ENCODE results near the gene SFSWAP. TPM values are rescaled to one million over a fixed set of nuclear protein-coding genes. Genes with fewer than 3 reads are reported as not detected.

The SFSWAP gene
- total and polyA plus RNA-seq, 8 donors, result 14.8 to 194 (median 45.2) TPM

- intact Hi-C loops (cut with DNase I; ENCODE audit: low total_unique reads), result no loop called here
- no peaks in the 10 kb centered on the region for H3K9me3 ChIP-seq
- 80 to 85% (median 82%) methylated on average over 11 to 15 of the region's 15 CpGs for WGBS, 5 donors
- H3K27me3 ChIP-seq, result no peaks in the 10 kb centered on the region
- H3K36me3 ChIP-seq, result peaks cover 55 to 91% (median 90%) of the 10 kb centered on the region in 4 donors
- TF ChIP-seq POLR2A (IDR thresholded peaks at IDR 0.05) (no peak), POLR2AphosphoS5 (IDR thresholded peaks at IDR 0.05) (no peak)
- DNase-seq, result no peak
- peaks cover 0 to 7% (median 0%) of the 10 kb centered on the region in 4 donors for H3K4me1 ChIP-seq
- no peak overlapping the region for H3K4me3 ChIP-seq
- no peak overlapping the region for H3K27ac ChIP-seq
Observed at GRCh38 chr12:131786331-131786730, 75.4 kb downstream of the SFSWAP start.

- TF ChIP-seq POLR2AphosphoS5 (IDR thresholded peaks at IDR 0.05) (no peak), EP300 (IDR thresholded peaks at IDR 0.05) (no peak), CTCF (IDR thresholded peaks at IDR 0.05) (no peak), POLR2A (IDR thresholded peaks at IDR 0.05) (no peak)
- Histone ChIP-seq H3K27ac (no peak overlapping the region), H3K9me3 (no peaks in the 10 kb centered on the region), H3K4me3 (no peak overlapping the region), H3K27me3 (no peaks in the 10 kb centered on the region), H3K4me1 (peaks cover 0 to 7% (median 0%) of the 10 kb centered on the region in 4 donors), H3K36me3 (peaks cover 51 to 91% (median 90%) of the 10 kb centered on the region in 4 donors)
- intact Hi-C loops (cut with DNase I; ENCODE audit: low total_unique reads), result no loop called here
- WGBS, 5 donors, result 94 to 97% (median 96%) methylated on average over 16 to 17 of the region's 17 CpGs
- no peak for DNase-seq
Observed at GRCh38 chr12:131787143-131787660, 76.3 kb downstream of the SFSWAP start.

GRCh38 chr12:131788070-131788469, 77.2 kb downstream of the SFSWAP start:
- H3K27ac ChIP-seq, result no peak overlapping the region
- H3K4me3 ChIP-seq, result no peak overlapping the region
- H3K36me3 ChIP-seq, result peaks cover 55 to 92% (median 91%) of the 10 kb centered on the region in 4 donors
- intact Hi-C loops (cut with DNase I; ENCODE audit: low total_unique reads), result no loop called here
- TF ChIP-seq POLR2A (IDR thresholded peaks at IDR 0.05) (no peak), POLR2AphosphoS5 (IDR thresholded peaks at IDR 0.05) (no peak), CTCF (IDR thresholded peaks at IDR 0.05) (no peak), EP300 (IDR thresholded peaks at IDR 0.05) (no peak)
- no peaks in the 10 kb centered on the region for H3K27me3 ChIP-seq
- peaks cover 0 to 7% (median 0%) of the 10 kb centered on the region in 4 donors for H3K4me1 ChIP-seq
- no peak for DNase-seq
- WGBS, 5 donors, result 86 to 93% (median 92%) methylated on average over 11 of the region's 11 CpGs
- no peaks in the 10 kb centered on the region for H3K9me3 ChIP-seq

GRCh38 chr12:131789638-131790037, 78.7 kb downstream of the SFSWAP start:
- Histone ChIP-seq H3K36me3 (peaks cover 52 to 100% (median 100%) of the 10 kb centered on the region in 4 donors), H3K4me1 (no peaks in the 10 kb centered on the region), H3K27ac (no peak overlapping the region), H3K9me3 (no peaks in the 10 kb centered on the region), H3K27me3 (no peaks in the 10 kb centered on the region), H3K4me3 (no peak overlapping the region)
- intact Hi-C loops (cut with DNase I; ENCODE audit: low total_unique reads), result no loop called here
- TF ChIP-seq POLR2AphosphoS5 (IDR thresholded peaks at IDR 0.05), result no peak
- TF ChIP-seq POLR2A (IDR thresholded peaks at IDR 0.05), result no peak
- no peak for TF ChIP-seq EP300 (IDR thresholded peaks at IDR 0.05)
- TF ChIP-seq CTCF (IDR thresholded peaks at IDR 0.05), result no peak
- 92 to 99% (median 96%) methylated on average over 12 of the region's 12 CpGs for WGBS, 5 donors
- no peak for DNase-seq

Measured in stomach (tissue), 9 donors.